PFSK-1 (cell line): Measurements from ENCODE around the gene ALG2.

Experiments used
- FOXP2 ChIP-seq: optimal IDR thresholded peaks from 2 replicates; pipeline ENCODE3; 2011; ENCODE audit warnings: borderline replicate concordance, control low read depth, inconsistent platforms; ENCODE audit not compliant: insufficient read depth; ENCODE audit errors: extremely low read length, extremely low read depth
- POLR2AphosphoS5 ChIP-seq: IDR thresholded peaks from 2 replicates; pipeline ENCODE4 v1.6.1; 2012; ENCODE audit warnings: low read depth, mild to moderate bottlenecking, control low read depth, low read length, moderate library complexity
- REST ChIP-seq, 2 experiments: IDR thresholded peaks; 2 replicates each; pipeline versions ENCODE4 v1.6.1 to v1.8.0; 2011 to 2012; ENCODE audit warnings: low read depth in 2 of 2, low read length in 2 of 2, control low read depth in 1 of 2, inconsistent platforms in 1 of 2, mild to moderate bottlenecking in 1 of 2, moderate library complexity in 1 of 2; ENCODE audit not compliant: insufficient read depth in 1 of 2
- SIN3A ChIP-seq: IDR thresholded peaks from 2 replicates; pipeline ENCODE4 v1.6.1; 2012; ENCODE audit warnings: mild to moderate bottlenecking, low read length, moderate library complexity, borderline replicate concordance; ENCODE audit not compliant: insufficient read depth
- TAF1 ChIP-seq: IDR thresholded peaks from 2 replicates; pipeline ENCODE4 v1.6.1; 2012; ENCODE audit warnings: low read length, control low read depth, borderline replicate concordance; ENCODE audit not compliant: insufficient read depth

DNA sequence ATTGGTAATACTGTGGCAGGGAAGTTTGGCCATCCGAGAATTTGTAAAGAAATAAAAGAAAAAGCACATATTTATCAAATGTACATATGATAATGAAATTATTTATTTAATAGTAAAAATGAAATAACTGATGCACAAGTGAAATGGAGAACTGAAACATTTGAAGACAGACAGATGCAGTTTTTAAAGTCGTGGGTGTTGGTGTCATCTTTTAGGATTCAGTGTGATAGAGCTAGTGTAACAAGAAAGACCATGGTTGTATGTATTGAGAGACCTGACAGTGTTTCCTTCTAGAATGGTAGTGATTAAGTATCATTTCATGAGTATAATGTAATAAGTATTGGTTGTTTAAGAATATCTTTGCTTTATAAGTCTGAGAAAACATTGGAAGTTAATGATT lies 2.7 kb upstream of the ALG2 start:
- TF ChIP-seq REST (IDR thresholded peaks at IDR 0.05; ENCODE audit: insufficient read depth in 1 of 2, low read depth in 2 of 2, low read length in 2 of 2) (no peak), TAF1 (no peak), POLR2AphosphoS5 (no peak), SIN3A (no peak), FOXP2 (no peak)
